Endometrial microvascular endothelial cells (primary cell): Measurements from ENCODE around the gene SRSF7. TPM values are rescaled to one million over a fixed set of nuclear protein-coding genes. Genes with fewer than 3 reads are reported as not detected.
"Not testable (repeated sequence)": the region's sequence is repeated elsewhere in the genome, so short reads cannot be mapped to it uniquely, and the experiment has no call there.

Experiments used
- in situ Hi-C: cut with HindIII; loops from 2 replicates; pipeline ENCODE4 v1.10.0; 2017; ENCODE audit warnings: low sequenced_read_pairs, low pct_unique_long_range_greater_than_20kb; ENCODE audit errors: inconsistent ontology term
- total RNA-seq: library from RNA; depleted of rRNA; stranded (reverse); fragments of >200 nt; gene quantifications from one replicate; pipeline ENCODE4 v1.2.3, GENCODE V29; 2015; ENCODE audit errors: inconsistent ontology term

Gene SRSF7
- total RNA-seq, 1 donor from 2014 or later, result 147 TPM

DNA sequence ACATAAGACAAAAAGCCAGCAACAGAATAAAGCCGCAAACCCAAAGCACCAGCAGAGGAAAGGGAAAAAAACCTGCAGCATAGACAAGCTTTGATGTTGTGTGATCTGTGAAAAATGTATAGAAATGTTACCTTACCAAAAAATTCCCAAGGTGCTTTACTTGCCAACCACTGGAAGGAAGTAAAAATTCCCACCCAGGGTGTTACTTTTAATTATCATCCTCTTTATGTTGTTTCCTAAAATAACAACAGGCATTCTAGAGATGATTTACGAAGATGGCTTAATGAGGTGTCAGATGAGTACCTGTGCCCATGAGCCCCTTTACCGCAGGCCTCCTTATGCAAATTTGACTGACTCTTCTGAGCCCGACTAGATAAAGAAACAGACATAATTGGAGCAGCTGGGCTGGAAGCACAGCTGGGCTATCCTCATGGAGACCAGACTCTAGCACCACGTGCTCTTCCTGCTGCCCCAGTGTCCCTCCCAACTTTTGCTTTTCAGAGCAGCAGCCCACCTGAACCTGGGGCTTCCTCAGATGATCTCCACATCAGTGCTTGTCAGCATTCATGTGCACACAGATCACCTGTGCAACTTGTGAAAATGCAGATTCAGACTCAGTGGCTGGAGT lies 41.5 kb downstream of the SRSF7 start:
- in situ Hi-C loops, result no loop called here

DNA sequence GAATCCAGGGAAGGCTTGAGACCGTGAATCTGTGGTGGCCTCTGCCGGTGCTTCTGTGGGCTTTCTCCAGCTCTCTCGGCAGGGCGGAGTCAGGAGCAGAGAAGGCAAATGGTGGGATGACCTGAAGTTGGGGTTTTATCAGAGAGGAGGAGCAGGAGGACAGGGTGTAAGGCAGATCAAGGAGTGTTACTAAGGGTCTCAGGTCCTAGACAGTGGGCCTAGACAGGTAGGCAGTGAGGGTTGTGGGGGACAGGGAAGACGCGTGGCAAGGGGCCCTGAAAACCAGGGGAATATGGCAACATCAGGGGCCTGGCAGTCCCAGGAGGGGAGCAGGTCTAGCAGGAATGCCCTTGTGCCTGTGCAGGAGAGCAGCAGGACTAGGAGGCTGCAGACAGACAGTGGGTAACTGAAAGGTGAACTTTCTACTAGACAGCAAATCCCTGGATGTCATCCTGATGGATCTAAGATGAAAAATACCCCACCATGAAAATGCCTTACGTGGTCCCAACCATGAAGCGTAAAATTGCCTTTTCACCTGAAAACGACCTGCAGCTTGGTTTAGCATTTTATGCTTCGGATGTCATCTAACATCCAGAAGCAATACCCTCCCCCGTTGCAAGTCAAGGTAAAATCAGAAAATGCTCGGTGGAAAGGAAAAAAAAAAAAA lies 42.1 kb downstream of the SRSF7 start:
- in situ Hi-C loops, result no loop called here

- in situ Hi-C loops, result not testable (repeated sequence)
Measured at GRCh38 chr2:38708491-38708890, 42.7 kb downstream of the SRSF7 start.

- in situ Hi-C loops, result no loop called here
Measured at GRCh38 chr2:38706846-38707345, 44.3 kb downstream of the SRSF7 start.

GRCh38 chr2:38704664-38705063 lies 46.5 kb downstream of the SRSF7 start:
- in situ Hi-C loops, result no loop called here

- in situ Hi-C loops, result not testable (repeated sequence)
Measured at GRCh38 chr2:38703336-38703735, 47.8 kb downstream of the SRSF7 start.

GRCh38 chr2:38702413-38702812 lies 48.7 kb downstream of the SRSF7 start:
- in situ Hi-C loops, result no loop called here

DNA sequence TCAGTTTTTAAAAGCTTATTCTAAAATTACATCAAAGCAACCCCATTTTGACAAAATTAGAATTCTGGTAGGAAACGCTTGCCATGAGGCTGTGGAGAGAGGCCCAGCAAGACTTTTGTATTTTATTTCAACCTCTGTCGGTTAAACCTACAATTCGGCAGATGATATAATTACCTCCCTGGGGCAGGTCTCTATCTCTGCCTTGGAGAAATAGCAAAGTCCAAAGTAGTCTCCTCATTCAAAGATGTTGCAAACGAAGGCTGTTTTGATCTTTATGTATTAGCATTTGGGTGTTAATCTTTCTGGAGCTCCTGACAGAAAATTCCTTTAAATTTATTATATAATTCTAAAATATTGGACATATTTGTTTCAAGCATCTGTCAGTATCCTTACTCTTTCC lies 49.6 kb downstream of the SRSF7 start:
- in situ Hi-C loops, result no loop called here

- in situ Hi-C loops, result no loop called here
Measured at GRCh38 chr2:38700881-38701458, 50.2 kb downstream of the SRSF7 start.

- in situ Hi-C loops, result no loop called here
Measured at GRCh38 chr2:38700113-38700785, 50.9 kb downstream of the SRSF7 start.

DNA sequence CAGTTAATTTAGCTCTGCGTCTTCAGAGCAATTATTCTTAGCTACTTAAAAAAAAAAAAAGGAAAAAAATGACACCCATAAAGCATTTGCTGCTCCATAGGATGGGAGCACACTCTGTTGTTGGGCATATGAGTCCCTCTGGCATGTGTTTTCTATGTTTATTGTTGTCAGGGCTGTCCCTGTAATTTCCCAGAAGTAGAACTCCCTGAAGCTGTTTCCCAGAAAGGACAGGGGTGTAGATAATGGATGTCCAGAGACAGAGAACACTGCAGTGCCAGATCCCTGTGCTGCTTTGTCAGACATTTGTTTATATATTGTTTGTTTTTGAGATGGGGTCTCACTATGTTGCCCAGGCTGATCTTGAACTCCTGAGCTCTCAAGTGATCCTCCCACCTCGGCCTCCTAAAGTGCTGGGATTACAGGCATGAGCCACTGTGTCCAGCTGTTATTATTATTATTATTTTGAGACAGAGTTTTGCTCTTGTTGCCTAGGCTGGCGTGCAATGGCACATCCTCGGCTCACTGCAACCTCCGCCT lies 52.6 kb downstream of the SRSF7 start:
- in situ Hi-C loops, result no loop called here

GRCh38 chr2:38697116-38697840 lies 53.9 kb downstream of the SRSF7 start:
- in situ Hi-C loops, result no loop called here

Other genes starting within 250 kb of the SRSF7 start
- gene HNRNPLL, start 148.4 kb downstream of the SRSF7 start, total RNA-seq, result 46.9 TPM
- gene GALM, start 85.2 kb downstream of the SRSF7 start, total RNA-seq, result 9.8 TPM
- 10.1 TPM for gene GEMIN6, start 26.8 kb upstream of the SRSF7 start, total RNA-seq
- gene DHX57, start 124.6 kb upstream of the SRSF7 start, total RNA-seq, result 14.1 TPM
- gene MORN2, start 124.6 kb upstream of the SRSF7 start, total RNA-seq, result 4.4 TPM
- not detected for gene ARHGEF33, start 138.5 kb upstream of the SRSF7 start, total RNA-seq